ENCODE results near the gene NTN4.
"Not testable (repeated sequence)": the region's sequence is repeated elsewhere in the genome, so short reads cannot be mapped to it uniquely, and the experiment has no call there.

Gene NTN4

DNA sequence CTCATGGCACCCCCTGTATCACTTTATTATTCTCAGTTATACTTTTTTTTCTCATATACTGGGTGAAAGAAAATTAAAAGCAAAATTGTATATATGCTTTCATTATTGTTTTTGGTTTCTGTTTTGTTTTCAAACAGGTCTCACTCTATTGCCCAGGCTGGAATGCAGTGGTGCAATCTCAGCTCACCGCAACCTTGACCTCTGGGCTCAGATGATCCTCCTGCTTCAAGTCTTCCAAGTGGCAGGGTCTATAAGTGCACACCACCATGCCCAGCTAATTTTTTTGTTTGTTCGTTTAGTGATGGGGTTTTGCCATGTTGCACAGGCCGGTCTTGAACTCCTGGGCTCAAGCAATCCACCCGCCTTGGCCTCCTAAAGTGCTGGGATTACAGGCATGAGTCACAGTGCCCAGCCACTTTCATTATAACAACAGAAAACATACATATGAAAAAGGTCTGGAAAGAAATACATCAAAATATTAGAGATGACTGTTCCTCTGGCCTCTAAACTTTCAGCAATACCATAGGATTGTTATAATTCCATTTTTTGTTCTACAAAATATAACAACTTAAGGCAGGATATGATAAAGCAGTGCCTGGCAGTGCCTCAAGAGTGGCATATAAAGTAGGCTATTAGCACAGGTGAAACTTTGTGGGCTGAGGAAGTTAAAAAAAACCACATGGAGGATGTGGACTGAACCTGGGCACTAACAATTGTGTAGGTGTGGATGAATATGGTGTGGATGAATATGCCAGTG is 5.8 kb upstream of the NTN4 start:
- no peak for DNase-seq

- peak; percentile 17 for DNase-seq
Observed at GRCh38 chr12:95790917-95791849, 619 bp upstream of the NTN4 start.

DNA sequence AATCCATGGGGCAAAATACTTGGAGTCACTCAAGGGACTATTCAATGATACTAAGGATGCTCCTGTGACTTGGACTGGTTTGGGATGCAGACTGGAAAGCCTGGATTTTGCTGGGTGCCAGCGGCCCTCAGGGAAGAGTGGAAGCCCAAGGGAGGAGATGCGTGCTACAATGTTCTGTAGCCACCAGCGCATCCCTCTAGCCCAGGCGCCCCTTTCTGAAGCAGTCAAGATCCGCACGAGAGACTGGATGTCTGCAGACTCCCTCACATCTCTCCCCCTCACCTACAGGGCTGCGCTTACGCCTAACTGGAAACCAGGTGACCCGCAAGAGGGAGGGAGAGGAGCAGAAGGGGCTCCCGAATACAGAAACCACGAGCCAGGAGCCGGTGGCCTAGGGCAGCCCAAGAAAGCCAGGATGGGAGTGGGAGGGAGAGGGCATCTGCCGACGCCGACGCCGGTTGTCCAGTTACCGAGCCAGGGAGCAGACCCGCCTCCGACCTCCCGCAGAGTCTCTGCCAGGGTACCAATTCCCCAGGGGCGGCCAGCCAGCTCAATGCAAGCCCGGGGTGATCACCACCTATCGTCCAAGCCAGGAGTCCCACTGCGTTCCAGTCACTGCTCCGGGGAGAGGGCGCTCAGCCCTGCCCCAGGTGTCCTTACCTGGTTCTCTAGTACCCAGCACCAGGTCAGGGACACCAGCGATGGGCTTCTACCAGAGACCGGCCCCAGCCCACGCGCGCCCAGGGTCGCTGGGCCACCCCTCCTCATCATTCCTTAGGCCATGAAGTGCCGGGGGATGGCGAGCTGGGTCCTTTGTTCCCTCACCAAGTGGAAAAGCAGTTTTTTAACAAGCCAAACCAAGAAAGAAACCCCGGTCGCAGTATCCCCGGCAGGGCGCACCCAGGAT is 1.2 kb downstream of the NTN4 start:
- peak; percentile 60 for DNase-seq

- no peak for DNase-seq
Observed at GRCh38 chr12:95788637-95789036, 1.9 kb downstream of the NTN4 start.

GRCh38 chr12:95787274-95787818 is 3.2 kb downstream of the NTN4 start:
- DNase-seq, result no peak

DNA sequence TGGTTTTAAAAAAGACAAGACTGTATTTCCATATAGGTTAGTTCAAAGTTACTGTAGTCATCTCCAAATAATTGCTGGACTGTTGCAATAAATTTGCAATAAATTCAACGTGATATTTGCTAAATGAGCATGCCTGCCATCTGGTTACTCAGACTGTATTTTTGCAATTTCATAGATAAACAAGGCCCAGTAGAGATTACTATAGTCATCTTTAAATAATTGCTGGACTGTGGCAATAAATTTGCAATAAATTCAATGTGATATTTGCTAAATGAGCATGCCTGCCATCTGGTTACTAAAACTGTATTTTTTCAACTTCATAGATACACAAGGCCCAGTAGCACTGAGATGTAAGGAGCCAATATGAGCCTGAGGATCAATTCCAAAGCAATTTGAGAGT is 5.6 kb downstream of the NTN4 start:
- DNase-seq, result no peak

DNA sequence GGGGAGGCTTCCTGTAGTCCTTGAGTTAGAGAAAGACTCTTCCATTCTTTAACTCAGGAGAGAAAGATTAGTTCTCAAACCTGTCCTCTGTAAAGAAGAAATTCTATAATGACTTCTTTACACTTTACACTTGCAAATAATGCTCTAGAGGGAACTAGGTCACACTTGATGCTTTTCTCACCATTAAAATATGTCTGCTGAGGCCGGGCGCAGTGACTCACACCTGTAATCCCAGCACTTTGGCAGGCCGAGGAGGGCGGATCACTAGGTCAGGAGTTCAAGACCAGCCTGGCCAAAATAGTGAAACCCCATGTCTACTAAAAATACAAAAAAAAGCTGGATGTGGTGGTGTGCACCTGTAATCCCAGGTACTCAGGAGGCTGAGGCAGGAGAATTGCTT is 6.3 kb downstream of the NTN4 start:
- no peak for DNase-seq

- DNase-seq, result not testable (repeated sequence)
Observed at GRCh38 chr12:95775466-95775865, 15.1 kb downstream of the NTN4 start.

DNA sequence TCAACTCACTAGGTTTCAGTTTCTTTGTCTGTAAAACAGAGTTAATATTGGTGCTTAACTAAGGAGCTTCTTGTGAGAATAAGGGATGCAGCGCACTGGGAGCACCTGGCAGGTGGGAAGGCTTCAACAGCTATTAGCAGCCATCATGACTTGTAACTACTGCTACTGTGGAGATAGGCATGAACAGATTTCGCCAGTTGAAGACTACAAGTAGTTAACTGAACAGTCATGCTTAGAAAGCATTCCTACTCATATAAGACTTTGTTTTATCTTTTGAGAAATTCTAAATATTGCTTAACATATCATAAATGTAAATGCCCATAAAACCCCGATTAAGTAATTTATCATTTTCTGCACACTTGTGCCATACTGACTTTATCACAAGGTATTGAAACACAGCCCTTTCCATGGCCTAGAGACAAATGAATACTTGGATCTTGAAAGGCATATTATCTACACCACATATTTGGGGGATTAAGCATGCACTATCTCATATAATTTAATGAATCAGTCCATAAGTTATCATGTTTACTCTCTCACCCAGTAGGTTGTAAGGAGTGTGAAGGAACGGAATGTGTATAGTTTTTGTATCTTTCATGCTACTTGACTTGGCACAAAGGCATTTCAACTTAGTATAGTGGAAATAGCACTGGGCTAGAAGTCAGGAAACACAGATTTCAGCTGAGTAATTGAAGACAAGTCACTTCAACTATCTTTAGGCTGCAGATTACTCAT is 16.1 kb downstream of the NTN4 start:
- no peak for DNase-seq

GRCh38 chr12:95773320-95773719 is 17.2 kb downstream of the NTN4 start:
- no peak for DNase-seq

DNA sequence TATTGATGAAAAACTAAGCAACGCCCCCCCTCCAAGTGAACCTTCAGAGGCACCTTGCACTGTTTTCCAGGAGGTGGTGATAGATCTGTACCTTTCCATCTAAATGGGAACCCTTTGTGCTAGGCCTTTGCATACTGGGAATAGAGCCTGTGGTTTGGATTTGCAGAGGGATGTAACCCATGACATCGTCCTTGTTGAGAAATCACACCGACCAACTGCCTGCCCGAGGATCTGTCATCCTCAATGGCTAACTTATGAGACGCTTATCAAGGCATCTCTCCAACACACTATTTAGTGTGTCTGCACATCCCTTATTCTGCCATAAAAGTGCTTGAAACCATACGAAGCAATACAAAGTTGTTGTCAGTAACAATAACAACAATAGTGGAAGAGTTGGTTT is 22.9 kb downstream of the NTN4 start:
- DNase-seq, result no peak

DNA sequence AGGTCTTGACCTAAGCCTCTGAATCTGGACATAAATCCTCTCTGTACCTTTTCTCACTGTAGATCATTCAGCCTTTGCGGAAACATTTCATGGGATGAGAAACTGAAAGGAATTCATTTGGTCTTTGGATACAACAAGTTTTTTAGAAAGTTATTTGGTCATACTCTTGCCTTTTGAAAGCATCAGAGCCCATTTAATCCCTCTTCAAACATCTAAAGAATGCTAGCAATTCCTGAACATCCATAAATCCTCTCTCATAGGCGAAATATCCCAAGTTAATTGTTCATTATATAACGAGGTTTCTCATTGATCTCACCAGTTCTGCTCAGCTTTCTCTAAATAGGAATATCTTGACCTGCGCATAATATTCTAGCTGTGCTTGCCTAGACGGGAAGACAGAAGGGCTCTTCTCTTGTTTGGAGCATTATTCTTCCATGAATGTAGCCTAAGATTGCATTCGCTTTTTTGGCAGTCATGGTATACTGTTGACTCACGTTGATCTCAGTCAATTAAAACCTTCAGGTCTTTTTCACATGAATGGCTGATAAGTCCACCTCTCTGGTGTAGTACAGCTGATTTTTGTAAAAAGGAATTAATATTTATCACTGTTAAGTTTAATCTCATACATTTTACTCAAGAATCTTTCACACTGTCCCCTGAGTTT is 24.1 kb downstream of the NTN4 start:
- DNase-seq, result no peak

GRCh38 chr12:95764848-95765247 is 25.7 kb downstream of the NTN4 start:
- DNase-seq, result no peak

DNA sequence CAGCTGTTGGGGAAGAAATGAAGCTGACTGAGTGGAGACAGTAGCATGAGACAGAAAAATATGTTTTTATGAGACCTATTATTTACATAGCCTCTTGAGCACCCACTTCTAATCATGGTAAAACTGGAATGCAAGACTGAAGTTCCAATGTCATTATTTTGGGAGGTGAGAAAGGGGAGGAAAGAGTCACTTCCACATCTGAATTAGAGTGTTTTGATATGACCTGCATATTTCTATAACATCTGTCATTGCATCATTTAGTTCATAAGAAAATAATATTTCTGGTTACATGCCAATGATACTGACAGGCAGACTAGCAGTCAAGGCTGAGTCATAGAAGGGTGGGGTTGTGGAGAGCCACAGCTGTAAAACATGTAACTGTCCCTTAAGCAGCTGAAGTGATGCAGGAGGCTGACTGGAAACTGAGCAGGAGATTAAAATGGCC is 26.7 kb downstream of the NTN4 start:
- peak; percentile 23 for DNase-seq

GRCh38 chr12:95762123-95762785 is 28.3 kb downstream of the NTN4 start:
- DNase-seq, result no peak

- DNase-seq, result no peak
Observed at GRCh38 chr12:95760371-95760770, 30.2 kb downstream of the NTN4 start.

DNA sequence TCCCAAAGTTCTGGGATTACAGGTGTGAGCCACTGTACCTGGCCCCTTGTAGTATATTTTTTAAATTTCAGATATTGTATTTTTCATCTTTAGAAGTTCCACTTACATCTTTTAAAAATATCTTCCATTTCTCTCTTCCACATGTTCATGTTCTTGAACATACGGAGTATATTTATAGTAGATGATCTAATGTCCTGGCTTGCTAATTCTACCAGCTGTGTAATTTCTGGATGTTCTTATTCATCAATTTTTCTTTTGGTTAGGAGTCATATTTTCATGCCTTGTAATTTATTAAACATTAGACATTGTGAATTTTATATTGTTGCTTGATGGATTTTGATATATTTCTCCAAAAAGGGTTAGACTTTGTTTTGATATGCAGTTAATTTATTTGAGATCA is 30.8 kb downstream of the NTN4 start:
- DNase-seq, result no peak

- DNase-seq, result no peak
Observed at GRCh38 chr12:95759039-95759438, 31.5 kb downstream of the NTN4 start.

GRCh38 chr12:95756362-95756761 is 34.2 kb downstream of the NTN4 start:
- DNase-seq, result no peak

GRCh38 chr12:95755261-95755865 is 35.2 kb downstream of the NTN4 start:
- DNase-seq, result no peak
